Measurements from ENCODE around the gene UPK1A.
A peak's percentile ranks its signal among the peaks of the same experiment; 100 is the strongest.

Gene UPK1A

GRCh38 chr19:35623327-35624010, 42.8 kb upstream of the UPK1A start:
- TF ChIP-seq, protein P1, sequence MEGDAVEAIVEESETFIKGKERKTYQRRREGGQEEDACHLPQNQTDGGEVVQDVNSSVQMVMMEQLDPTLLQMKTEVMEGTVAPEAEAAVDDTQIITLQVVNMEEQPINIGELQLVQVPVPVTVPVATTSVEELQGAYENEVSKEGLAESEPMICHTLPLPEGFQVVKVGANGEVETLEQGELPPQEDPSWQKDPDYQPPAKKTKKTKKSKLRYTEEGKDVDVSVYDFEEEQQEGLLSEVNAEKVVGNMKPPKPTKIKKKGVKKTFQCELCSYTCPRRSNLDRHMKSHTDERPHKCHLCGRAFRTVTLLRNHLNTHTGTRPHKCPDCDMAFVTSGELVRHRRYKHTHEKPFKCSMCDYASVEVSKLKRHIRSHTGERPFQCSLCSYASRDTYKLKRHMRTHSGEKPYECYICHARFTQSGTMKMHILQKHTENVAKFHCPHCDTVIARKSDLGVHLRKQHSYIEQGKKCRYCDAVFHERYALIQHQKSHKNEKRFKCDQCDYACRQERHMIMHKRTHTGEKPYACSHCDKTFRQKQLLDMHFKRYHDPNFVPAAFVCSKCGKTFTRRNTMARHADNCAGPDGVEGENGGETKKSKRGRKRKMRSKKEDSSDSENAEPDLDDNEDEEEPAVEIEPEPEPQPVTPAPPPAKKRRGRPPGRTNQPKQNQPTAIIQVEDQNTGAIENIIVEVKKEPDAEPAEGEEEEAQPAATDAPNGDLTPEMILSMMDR (conservative IDR thresholded peaks at IDR 0.05; ENCODE audit: low read length), result no peak
- no peak for DNase-seq (ENCODE audit: low read depth)

GRCh38 chr19:35628264-35628564, 38.1 kb upstream of the UPK1A start:
- DNase-seq (ENCODE audit: low read depth), result no peak
- peak overlapping the region; percentile 98 for H3K4me3 ChIP-seq (ENCODE audit: low read length)
- TF ChIP-seq, protein P1 (conservative IDR thresholded peaks at IDR 0.05; ENCODE audit: low read length), result no peak

More at GRCh38 chr19:35623327-35624010, 42.8 kb upstream of the UPK1A start:
- no peak overlapping the region for H3K4me3 ChIP-seq (ENCODE audit: low read length)

DNA sequence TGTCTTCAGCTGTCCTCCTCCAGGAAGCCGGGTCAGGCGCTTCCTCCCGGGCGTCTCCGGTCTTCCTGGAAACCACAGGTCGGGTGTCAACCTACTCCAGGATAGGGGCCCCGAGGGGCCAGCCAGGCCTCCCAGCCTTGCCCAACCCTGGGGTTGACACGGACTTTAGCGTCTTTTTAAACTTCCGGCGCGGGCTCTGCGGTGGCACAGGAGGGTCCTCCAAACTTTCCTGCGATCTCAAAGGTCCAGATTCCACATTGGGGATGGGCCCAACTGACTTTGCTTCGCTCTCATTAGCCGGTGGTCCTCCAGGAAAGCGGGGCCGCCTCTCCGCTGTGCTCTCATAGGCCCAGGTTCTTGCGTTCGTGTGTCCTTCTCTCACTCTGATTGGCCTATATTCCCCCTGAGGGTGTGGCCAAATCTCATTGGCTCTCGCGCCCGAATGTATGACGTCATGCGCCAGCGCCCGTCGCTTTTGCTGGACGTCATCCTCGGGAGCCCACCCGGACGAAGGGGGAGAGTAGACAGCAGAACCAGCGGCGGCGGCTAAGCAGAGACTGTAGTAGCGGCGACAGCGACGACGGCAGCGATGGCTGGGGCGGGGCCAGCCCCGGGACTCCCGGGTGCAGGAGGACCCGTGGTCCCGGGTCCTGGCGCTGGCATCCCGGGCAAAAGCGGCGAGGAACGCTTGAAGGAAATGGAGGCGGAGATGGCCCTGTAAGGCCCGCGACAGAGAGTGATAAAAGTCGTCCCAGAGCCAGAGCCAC, 37.6 kb upstream of the UPK1A start, which contains the start of gene RBM42:
Gene RBM42 (plus strand): TSS at position 472 of the 767 bp plus-strand sequence. CDS start 118 bp downstream, at position 590.
- peak within 1 kb of the TSS; percentile 98 for H3K4me3 ChIP-seq (ENCODE audit: low read length)
- TF ChIP-seq, protein P1 (conservative IDR thresholded peaks at IDR 0.05; ENCODE audit: low read length), result no peak
- peak; percentile 99 for DNase-seq (ENCODE audit: low read depth)

- TF ChIP-seq, protein P1 (conservative IDR thresholded peaks at IDR 0.05; ENCODE audit: low read length), result no peak
- no peak for DNase-seq (ENCODE audit: low read depth)
- H3K4me3 ChIP-seq (ENCODE audit: low read length), result peak overlapping the region; percentile 98
Observed at GRCh38 chr19:35629332-35629633, 37.0 kb upstream of the UPK1A start.

GRCh38 chr19:35633727-35634440, 32.4 kb upstream of the UPK1A start:
- no peak for DNase-seq (ENCODE audit: low read depth)
- TF ChIP-seq, protein P1 (conservative IDR thresholded peaks at IDR 0.05; ENCODE audit: low read length), result no peak
- no peak overlapping the region for H3K4me3 ChIP-seq (ENCODE audit: low read length)

GRCh38 chr19:35636651-35637050, 29.7 kb upstream of the UPK1A start:
- DNase-seq (ENCODE audit: low read depth), result no peak
- no peak overlapping the region for H3K4me3 ChIP-seq (ENCODE audit: low read length)
- TF ChIP-seq, protein P1 (conservative IDR thresholded peaks at IDR 0.05; ENCODE audit: low read length), result no peak
